Esophagus squamous epithelium (tissue), 4 donors: ENCODE results near the gene NAP1L4.

Source experiments
- CTCF ChIP-seq, 6 experiments: fragments of 450-650 bp in 4 of 6; fragments of 200-600 bp in 2 of 6; sonication (generic) in 2 of 6; IDR thresholded peaks; one replicate each; pipeline ENCODE4 v1.5.1; 2016 to 2019; ENCODE audit warnings: antibody characterized with exemption in 6 of 6, mild to moderate bottlenecking in 4 of 6, moderate library complexity in 4 of 6
- POLR2A ChIP-seq, 4 donors: fragments of 450-650 bp; IDR thresholded peaks; one replicate each; pipeline ENCODE4 v1.6.1; 2017; ENCODE audit warnings: antibody characterized with exemption in 4 of 4, mild to moderate bottlenecking in 4 of 4, moderate library complexity in 3 of 4

GRCh38 chr11:3004481-3004880 lies 12.4 kb upstream of the NAP1L4 start:
- TF ChIP-seq CTCF (IDR thresholded peaks at IDR 0.05) (no peak), POLR2A (IDR thresholded peaks at IDR 0.05) (no peak)
